Hepatic stellate cell (primary cell): ENCODE results near the gene ELF1.
"Not testable (repeated sequence)": the region's sequence is repeated elsewhere in the genome, so short reads cannot be mapped to it uniquely, and the experiment has no call there.

Source experiments
- DNase-seq: peaks from one replicate; pipeline ENCODE4 v3.0.0; 2011; ENCODE audit warnings: low spot score

ELF1 gene

DNA sequence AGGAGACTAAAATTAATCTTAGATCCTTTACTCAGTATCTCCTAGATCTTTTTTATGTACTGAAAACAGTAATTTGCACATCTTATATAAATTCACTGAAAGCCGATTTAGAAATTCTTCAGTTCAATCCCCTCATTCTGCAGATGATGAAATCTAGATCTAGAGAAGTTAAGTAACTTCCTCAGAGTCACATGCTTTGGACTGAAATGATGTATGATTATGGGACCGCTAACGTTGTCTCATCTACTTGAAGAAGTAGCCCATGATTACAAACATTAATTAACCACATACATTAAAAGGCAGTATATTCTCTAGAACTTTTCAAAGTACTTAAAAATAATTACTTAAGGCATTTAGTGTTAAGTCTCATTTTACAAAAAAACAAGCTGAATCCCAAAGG, 37.8 kb downstream of the ELF1 start:
- DNase-seq = no peak

DNA sequence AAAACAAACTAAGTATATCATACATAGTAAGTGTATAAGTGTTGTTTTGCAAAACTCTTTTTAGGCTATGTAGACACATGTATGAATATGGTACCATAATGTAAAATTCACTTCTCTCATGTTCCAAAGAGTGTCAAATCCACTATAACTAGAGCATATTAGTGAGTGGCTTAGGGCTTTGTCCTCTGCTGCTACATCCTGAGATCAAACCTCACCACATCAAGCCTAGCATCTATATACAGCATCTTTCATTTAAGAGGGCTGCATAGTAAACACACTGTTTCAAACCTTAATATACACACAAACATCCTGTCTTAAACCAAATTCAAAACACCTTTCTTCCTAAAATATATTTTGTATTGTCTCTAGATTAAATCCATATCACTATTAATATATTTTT, 38.7 kb downstream of the ELF1 start:
- DNase-seq = no peak

DNA sequence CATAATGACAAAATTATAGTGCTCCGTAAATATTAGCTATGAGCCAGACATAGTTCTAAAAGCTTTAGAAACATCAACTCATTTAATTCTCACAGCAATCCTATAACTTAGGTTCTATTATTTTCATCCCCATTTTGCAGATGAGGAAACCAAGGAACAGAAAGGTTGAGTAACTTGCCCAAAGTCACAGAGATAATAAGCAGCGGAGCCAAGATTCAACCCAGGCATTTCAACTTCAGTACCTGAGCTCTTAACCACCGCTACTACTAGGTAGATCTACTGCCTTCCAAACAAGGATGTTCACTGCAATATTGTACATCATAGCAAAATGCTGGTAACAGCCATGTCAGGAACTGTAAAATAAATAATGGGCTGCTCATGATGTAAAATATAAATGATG, 39.9 kb downstream of the ELF1 start:
- no peak for DNase-seq

DNA sequence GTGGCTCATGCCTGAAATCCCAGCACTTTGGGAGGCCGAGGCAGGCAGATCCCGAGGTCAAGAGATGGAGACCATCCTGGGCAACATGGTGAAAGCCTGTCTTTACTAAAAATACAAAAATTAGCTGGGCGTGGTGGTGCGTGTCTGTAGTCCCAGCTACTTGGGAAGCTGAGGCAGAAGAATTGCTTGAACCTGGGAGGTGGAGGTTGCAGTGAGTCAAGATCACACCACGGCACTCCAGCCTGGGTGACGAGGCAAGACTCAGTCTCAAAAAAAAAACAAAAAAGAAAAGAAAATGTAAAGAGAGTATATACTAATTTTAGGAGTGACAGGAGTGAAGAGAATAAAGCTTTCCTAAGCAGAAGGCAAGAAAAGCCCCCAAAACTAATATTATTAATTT, 41.0 kb downstream of the ELF1 start:
- not testable (repeated sequence) for DNase-seq

DNA sequence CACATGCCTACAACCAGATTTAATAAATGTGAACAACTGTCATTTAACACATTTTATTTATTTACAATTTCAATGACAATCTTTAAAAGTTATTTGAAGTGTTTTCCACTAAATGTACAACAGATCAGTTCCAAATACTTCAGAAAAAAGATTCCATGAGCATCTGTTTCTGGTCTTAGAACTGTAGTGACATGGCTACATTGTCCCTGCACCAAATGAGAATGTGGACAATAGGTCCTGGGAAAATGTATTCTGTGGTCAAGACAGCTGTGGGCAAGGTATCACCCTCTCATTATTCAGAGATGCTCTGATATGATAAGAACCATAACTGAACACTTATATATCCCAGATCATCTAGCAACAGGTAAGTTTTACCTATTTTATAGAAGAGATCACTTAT, 43.7 kb downstream of the ELF1 start:
- DNase-seq = no peak

DNA sequence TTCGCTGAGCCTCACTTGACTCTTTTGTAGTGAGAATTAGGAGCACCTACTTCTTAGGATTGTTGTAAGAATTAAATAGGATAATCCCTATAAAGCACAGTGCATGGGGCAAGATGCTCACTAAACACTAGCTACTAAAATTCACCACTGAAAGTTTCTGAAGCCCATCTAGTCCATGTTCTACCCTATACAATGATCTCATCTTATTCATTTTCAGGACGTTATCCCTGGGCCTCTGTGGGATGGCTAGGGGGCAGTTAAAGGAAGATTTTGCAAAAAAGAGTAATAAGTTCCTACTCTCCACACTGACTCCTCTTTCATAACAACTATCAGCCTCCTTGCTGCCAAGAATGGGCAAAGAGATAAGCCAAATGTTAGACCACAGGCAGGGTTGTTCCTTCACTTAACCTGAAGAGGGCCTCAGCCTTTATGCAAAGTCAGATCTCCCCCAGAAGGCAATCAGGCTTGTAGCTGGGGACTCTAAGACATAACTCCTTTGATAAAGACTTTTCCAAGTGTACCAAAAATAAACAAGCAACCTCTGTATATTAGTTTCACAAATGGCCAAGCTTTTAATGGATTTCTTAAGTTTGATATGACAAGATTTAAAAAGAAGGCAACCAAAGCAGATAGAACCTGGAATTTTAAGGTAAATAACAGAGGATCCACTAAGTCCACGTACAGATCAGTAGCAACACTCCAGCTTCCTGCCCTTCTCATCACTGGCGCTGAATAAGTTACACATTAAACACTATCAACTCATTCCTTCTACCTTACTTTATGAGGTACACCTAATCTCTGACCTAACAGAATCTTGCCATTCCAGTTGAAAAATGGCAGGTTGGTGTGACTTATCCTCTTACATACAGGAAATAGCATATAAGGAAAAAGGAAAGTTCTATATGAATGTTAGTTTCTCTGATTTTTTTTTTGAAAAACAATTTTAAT, 44.4 kb downstream of the ELF1 start:
- DNase-seq = peak; percentile 19

DNA sequence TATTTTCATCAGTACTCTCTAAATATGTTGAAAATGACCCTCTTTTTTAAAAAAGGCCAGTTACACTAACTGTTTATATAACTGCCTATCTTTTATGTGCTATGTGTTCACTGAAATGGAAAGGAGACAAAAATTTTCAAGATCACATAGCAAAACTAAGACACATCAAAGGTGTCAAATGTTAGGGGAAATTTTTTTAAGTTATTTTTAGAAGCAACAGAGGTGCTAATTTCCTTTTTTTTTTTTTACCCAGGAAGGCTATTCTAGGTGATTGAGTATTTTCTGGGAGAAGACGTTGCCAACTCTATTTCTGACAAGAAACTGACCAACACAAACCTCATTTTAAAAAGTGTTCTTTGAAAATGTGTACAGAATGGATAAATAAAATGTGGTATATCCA, 45.7 kb downstream of the ELF1 start:
- no peak for DNase-seq

DNA sequence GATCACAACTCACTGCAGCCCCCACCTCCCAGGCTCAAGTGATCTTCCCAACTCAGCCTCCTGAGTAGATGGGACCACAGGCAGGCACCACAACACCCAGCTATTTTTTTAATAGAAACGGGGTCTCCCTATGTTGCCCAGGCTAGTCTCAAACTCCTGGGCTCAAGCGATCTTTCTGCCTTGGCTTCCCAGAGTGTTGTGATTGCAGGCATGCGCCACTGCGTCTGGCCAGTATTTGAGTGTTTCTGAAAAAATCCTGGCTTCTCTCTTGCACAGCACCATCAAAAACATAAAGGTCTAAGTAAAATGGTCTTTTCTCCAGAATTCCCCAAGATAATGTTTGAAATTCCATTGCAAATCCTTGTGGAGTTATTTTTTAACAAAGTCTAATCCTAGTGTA, 47.8 kb downstream of the ELF1 start:
- DNase-seq = no peak

DNA sequence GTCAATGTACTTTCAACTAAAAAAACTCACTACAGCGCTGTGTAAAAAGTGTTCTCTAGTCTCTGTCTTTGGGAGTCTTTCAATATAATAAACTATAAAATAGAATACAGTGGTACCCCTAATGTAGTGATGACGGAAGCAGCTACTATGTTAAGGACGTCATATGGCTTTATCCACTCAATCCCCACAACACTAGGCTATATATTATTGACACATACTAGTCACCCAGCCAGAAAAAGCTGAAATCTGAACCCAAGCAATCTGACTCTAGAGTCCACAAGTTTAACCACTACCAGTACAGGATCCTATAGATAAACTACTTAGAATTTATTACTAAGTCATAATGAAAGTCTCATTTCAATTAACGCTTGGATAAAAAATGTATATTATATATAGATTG, 48.3 kb downstream of the ELF1 start:
- DNase-seq = no peak

DNA sequence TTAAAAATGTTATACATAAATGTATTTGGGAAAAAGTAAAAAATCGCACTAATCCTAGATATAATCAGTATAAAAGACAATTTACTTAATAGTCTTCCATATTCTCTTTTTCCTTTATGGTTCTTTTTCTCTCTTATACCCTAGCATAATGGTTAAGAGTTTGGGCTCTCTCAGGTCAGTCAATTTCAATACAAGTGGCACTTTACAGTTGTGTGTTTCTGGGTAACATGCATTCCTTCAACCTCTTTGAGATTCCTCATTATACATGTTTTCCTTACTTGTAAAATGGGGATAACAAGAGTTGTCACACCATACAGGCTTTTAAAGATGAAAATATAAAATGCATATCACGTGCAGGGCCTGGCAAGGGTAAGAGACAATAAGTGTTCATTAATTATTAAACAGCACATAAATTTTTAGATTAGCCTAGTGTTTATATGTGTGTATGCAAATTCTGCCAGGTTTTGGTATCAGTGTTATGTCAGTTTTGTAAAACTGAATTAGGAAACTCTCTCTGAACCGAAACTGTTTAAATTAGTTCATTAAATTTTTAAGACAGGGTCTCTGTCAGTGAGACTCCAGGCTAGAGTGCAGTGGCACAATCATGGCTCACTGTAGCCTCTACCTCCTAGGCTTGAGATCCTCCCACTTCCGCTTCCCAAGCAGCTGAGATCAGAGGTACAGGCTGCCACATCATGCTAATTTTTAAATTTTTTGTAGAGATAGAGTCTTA, 49.8 kb downstream of the ELF1 start:
- DNase-seq = no peak

DNA sequence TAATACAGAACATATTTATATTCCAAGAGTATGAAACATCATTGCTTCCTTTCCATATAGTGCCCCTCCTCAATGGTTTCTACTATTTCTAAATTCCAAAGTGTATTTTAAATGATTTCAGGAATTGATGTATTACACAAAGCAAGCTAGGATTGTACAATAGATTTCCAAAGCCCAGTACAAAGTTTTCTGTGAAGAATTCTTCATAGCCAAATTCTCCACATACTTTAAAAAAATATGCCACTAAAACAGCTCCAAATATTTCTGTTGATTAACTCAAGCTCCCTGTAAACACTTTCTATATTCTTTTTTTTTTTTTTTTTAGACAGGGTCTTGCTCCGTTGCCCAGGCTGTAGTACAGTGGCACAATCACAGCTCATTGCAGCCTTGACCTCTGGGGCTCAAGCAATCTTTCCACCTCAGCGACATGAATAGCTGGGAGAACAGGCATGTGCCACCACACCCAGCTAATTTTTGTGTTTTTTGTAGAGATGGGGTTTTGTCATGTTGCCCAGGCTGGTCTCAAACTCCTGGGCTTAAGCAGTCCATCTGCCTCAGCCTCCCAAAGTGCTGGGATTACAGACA, 50.6 kb downstream of the ELF1 start:
- DNase-seq = no peak

DNA sequence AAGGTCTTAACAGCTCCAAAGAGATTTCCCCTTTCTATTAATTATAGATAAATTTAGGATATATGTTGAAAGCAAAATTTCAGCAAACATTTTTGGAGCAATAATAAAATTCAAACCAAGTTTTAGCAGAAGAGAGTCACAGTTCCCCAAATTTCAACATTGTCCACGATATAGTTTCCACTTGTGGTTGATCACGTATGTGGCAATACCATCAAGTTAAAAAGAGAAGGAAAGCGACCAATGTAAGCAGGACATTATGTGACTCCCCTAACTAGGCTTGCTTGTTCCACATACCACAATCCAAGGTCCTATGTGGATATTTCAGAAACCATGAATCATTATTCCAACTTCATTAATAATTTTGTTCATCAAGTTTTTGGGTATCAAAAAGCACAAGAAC, 52.8 kb downstream of the ELF1 start:
- DNase-seq = no peak

DNA sequence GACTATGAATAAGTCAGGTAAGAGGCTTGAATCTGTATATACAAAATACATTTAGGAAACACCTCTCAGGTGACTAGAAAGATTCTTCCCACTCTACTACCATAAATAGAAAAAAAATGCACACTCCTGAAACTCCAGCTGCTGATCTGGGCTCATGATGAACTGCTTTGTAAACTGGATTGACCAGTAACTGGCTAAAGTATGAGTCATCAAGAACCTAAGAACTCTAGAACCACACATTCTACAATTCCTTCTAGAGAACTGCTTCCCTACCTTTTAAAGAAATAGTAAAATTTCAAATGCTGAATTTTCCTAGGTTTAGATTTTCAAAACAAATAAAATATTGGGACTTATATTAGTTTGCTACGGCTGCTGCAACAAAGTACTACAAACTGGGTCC, 55.2 kb downstream of the ELF1 start:
- DNase-seq = peak; percentile 52

DNA sequence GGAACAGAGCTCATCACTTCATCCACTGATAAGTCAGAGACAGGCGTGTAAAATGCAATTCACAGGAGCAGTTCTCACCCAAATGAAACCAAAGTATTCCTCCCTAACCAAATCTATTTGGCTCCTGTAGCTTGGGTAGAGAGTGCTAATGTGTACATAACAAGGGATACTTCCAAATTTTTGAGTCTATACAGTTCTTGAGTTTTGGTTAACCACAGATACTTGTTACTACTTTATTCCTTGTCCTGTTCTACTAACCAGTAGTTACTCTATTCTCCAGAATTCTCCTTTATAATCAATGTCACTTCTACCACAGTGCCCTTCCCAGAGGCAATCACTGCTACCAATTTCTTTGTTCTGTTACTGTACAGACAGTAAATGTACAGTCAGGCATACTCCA, 57.3 kb downstream of the ELF1 start:
- DNase-seq = no peak

DNA sequence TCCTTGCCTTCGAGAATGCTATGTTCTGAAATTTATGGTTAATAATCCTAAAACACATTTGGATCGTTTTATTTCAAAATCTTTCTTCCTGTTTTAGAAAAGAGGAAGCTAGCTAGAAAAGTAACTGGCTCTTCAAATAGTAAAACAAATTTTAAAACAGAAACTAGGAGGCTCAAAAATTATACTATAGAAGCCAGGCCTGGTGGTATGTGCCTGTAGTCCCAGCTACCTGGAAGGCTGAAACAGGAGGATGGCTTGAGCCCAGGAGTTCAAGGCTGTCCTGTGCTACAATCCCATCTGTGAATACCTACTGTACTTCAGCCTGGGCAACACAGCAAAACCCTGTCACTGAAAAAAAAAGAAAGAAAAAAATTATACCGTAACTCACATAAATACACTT, 57.9 kb downstream of the ELF1 start:
- DNase-seq = no peak

DNA sequence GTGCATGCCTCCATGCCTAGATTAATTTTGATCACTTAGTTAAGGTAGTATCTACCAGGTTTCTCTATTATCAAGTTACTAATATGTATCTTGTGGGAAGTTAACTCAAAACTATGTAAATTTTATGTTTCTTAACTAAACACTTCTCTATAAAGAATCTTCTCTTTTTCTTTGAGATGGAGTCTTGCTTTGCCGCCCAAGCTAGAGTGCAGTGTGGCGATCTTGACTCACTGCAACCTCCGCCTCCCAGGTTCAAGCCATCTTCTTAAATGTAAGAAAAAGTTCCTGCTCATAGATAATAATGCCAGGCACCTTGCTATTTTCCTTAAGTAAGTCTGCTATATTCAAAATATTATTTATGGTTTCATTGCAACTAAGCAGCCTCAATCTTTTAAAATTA, 58.4 kb downstream of the ELF1 start:
- no peak for DNase-seq

DNA sequence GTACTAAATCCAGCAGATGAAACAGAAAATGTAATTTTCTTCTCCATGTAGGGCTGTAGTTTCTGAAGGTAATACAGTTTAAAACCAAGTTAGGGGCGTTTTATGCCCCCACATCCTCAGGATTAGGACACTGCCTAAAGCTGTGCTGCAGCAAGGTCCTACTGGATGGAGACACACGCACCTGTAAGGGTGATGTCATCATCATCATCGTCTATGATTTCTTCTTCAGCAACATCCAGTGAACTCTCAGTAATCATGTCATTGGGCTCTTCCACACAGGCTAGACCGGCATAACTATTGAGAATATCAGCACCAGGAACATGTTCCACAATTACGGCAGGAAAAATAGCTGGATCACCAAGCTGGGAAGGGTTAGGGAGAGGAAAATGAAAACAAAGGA, 60.5 kb downstream of the ELF1 start:
- no peak for DNase-seq

DNA sequence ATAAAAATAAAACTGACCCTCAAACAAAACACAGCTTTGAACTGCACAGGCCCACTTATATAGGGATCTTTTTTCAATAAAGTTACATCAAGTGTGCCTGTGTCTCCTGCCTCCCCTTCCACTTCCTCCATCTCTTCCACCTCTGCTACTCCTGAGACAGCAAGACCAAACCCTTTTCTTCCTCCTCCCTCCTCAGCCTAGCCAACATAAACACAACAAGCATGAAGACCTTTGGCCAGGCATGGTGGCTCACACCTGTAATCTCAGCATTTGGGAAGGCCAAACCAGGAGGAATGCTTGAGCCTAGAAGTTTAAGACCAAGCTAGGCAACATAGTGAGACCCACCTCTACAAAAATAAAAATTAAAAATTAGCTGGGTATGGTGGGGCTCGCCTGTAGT, 72.6 kb downstream of the ELF1 start:
- no peak for DNase-seq

DNA sequence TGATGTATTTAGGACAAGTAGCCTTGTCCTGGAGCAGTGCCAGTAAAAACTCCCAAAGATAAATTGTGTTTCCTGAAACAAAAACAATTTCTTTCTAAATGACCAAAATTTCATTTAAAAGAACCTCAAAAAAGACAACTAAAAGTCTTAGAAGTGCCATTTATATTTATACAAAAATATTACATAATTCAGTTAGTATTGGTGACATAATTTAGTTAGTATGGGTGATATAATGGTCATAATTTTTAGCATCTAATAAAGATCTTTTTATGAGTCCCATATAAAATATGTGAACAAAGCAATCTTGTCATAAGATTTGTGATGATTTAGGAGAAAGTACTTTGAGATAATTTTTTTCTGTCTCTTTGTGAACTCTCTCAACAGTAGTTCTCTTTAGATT, 76.0 kb downstream of the ELF1 start:
- DNase-seq = no peak

DNA sequence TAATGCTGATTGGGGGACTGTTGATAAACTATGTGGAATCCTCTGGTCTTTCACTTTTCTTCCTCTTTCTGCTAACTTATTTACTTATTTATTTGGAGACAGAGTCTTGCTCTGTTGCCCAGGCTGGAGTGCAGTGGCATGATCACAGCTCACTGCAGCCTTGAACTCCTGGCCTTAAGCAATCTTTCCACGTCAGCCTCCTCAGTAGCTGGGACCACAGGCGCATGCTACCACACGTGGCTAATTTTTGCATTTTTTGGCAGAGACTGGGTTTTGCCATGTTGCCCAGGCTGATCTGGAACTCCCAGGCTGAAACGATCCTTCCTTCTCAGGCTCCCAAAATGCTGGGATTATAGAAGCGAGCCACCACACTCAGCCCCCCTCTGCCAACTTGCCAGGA, 77.5 kb downstream of the ELF1 start:
- DNase-seq = no peak

DNA sequence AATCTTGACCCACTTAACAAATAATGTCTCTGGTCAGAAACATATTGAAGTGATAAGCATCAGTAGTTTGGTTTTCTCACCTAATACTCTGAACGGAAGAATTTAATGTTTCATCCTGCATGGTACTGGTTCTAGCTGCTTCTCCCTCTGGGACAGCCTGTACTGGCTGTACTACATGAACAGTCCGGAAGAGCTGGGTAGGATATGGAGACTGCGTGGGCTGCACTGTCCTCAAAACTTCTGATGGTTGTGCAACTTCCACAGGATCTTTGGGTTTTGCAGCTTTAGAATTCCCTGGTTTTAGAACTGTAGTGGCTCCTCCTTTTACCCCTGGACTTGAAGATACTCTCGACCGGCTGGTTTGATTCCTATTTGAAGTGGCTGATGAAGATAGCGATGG, 78.3 kb downstream of the ELF1 start:
- DNase-seq = no peak

DNA sequence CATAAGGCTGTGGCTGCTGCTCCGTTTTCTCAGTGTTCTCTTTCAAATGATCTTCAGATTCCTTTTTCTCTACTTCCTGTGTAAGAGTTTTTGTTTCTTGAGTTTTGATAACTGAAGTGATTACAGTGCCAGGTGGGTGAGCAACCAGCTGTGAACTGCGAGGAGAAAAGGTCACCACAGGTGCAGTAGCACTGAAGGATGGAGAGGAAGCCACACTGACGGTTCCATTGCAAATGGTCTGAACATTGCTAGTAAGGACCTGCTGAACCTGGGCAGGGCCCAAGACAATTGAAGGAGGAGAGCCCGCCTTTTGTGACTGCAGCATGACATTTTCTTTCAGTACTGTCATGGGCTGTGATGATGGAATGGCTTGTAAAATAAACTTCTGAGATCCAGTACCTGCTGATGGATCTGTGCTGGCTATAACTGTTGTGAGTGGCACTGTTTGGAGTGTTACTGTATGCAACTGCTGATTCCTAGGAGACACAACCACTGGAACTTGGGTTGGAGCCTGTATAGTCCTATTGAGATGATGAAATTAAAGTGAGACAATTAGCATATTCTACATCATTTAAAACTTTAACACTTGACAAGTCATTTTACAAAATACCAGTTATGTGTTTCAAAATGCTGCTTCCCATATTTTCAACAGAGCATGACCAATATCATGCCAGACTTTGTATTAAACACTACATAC, 85.5 kb downstream of the ELF1 start:
- no peak for DNase-seq

DNA sequence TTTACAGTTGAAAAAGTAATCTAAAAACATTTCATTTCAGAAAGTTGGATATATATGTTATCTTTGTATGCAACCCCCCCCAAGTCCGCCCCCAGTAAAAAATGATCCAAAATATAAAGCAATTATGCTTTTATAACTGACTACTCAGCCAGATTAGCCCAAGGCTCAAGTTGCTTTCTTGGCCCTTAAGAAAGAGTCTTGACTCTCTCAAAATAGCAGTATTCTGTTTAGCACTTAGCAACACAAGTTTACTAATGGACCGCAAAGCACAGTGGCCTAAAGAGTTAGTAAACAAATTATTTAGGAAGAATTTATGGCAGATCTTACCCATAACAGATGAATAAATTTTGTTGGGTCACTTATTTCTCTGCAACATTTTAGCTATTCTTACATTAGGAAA, 86.9 kb downstream of the ELF1 start:
- no peak for DNase-seq
